Vagina (tissue), 2 donors: ENCODE measurements around the gene HAUS6.

ENCODE experiments used
- POLR2A ChIP-seq, 2 donors: fragments of 450-650 bp; IDR thresholded peaks; one replicate each; pipeline ENCODE4 v1.6.1; 2017; ENCODE audit warnings: antibody characterized with exemption in 2 of 2, mild to moderate bottlenecking in 2 of 2, moderate library complexity in 2 of 2
- POLR2AphosphoS5 ChIP-seq, 2 donors: sonication (generic); formaldehyde crosslinking; IDR thresholded peaks; one replicate each; pipeline ENCODE4 v1.9.0; 2017; ENCODE audit warnings: antibody characterized with exemption in 2 of 2, mild to moderate bottlenecking in 2 of 2, low read depth in 1 of 2; ENCODE audit not compliant: insufficient read depth in 1 of 2
- TF ChIP-seq, protein P1 (sequence below), 3 experiments: fragments of 450-650 bp in 2 of 3; fragments of 200-600 bp in 1 of 3; sonication (generic) in 1 of 3; IDR thresholded peaks; one replicate each; pipeline ENCODE4 v1.5.1; 2017 to 2019; ENCODE audit warnings: antibody characterized with exemption in 3 of 3, mild to moderate bottlenecking in 2 of 3, moderate library complexity in 2 of 3

DNA sequence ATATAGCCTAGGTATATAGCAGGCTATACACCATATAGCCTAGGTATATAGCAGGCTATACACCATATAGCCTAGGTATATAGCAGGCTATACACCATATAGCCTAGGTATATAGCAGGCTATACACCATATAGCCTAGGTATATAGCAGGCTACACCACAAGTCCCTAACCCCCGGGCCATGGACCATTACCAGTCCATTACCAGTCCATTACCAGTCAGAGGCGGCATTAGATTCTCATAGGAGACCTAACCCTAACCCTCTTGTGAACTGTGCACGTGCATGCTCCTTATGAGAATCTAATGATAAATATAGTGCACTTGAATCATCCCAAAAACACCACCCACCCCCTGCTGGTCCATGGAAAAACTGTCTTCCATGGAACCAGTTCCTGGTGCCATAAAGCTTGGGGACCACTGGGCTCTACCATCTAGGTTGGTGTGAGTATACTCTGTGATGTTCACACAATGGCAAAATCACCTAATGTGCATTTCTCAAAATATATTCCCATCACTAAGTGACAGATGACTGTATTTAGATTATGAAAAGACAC lies 19.9 kb upstream of the HAUS6 start:
- TF ChIP-seq, protein P1, sequence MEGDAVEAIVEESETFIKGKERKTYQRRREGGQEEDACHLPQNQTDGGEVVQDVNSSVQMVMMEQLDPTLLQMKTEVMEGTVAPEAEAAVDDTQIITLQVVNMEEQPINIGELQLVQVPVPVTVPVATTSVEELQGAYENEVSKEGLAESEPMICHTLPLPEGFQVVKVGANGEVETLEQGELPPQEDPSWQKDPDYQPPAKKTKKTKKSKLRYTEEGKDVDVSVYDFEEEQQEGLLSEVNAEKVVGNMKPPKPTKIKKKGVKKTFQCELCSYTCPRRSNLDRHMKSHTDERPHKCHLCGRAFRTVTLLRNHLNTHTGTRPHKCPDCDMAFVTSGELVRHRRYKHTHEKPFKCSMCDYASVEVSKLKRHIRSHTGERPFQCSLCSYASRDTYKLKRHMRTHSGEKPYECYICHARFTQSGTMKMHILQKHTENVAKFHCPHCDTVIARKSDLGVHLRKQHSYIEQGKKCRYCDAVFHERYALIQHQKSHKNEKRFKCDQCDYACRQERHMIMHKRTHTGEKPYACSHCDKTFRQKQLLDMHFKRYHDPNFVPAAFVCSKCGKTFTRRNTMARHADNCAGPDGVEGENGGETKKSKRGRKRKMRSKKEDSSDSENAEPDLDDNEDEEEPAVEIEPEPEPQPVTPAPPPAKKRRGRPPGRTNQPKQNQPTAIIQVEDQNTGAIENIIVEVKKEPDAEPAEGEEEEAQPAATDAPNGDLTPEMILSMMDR (IDR thresholded peaks at IDR 0.05), result no peak
- TF ChIP-seq POLR2AphosphoS5 (IDR thresholded peaks at IDR 0.05; ENCODE audit: insufficient read depth in 1 of 2, low read depth in 1 of 2), result no peak
- TF ChIP-seq POLR2A (IDR thresholded peaks at IDR 0.05), result no peak
